Astrocyte (in vitro differentiated cells and primary cell): Measurements from ENCODE around the gene KRT73. TPM values are rescaled to one million over a fixed set of nuclear protein-coding genes. Genes with fewer than 3 reads are reported as not detected.

Experiments used
- DNase-seq: peaks from one replicate; pipeline ENCODE4 v3.0.0-alpha.2; 2010; ENCODE audit warnings: low read depth
- FAIRE-seq: peaks from 2 replicates; lab custom pipeline; 2011; peaks lifted over from hg19 to GRCh38; lab: Jason Lieb, UNC
- H2AFZ ChIP-seq: 2 replicates; pipeline ENCODE4 v1.6.0; 2012; ENCODE audit warnings: low read depth, low read length, inconsistent platforms
- H3K27ac ChIP-seq: 2 replicates; pipeline ENCODE4 v1.5.1; 2011; ENCODE audit warnings: low read depth, low read length, inconsistent platforms
- H3K27me3 ChIP-seq: 2 replicates; pipeline ENCODE4 v1.6.0; 2011; ENCODE audit warnings: low read length, inconsistent platforms; ENCODE audit not compliant: insufficient read depth
- H3K36me3 ChIP-seq: 2 replicates; pipeline ENCODE4 v1.5.1; 2011; ENCODE audit warnings: low read length, inconsistent platforms; ENCODE audit not compliant: insufficient read depth
- H3K4me1 ChIP-seq: 2 replicates; pipeline ENCODE4 v1.5.1; 2011; ENCODE audit warnings: low read length, inconsistent platforms; ENCODE audit not compliant: insufficient read depth
- H3K4me2 ChIP-seq: 2 replicates; pipeline ENCODE4 v1.6.0; 2012; ENCODE audit warnings: low read length, inconsistent platforms
- H3K4me3 ChIP-seq: 2 replicates; pipeline ENCODE4 v1.5.1; 2011; ENCODE audit warnings: low read depth, mild to moderate bottlenecking, low read length, inconsistent platforms; ENCODE audit not compliant: insufficient read depth
- H3K79me2 ChIP-seq: 2 replicates; pipeline ENCODE4 v1.6.0; 2012; ENCODE audit warnings: mild to moderate bottlenecking, low read length, inconsistent platforms; ENCODE audit not compliant: insufficient read depth
- H3K9ac ChIP-seq: 2 replicates; pipeline ENCODE4 v1.6.0; 2012; ENCODE audit warnings: mild to moderate bottlenecking, low read length, inconsistent platforms
- H3K9me3 ChIP-seq: 2 replicates; pipeline ENCODE4 v1.5.1; 2012; ENCODE audit warnings: low read depth, mild to moderate bottlenecking, low read length, inconsistent platforms; ENCODE audit not compliant: insufficient read depth
- H4K20me1 ChIP-seq: 2 replicates; pipeline ENCODE4 v1.6.0; 2012; ENCODE audit warnings: low read length, inconsistent platforms; ENCODE audit not compliant: insufficient read depth
- H3K27ac Mint-ChIP-seq: one replicate; pipeline ENCODE4 v1.8.0; 2021; ENCODE audit warnings: mild to moderate bottlenecking, mixed read lengths; ENCODE audit not compliant: unreplicated experiment
- H3K27me3 Mint-ChIP-seq: one replicate; pipeline ENCODE4 v1.8.0; 2021; ENCODE audit warnings: low read depth, mixed read lengths; ENCODE audit not compliant: unreplicated experiment
- H3K36me3 Mint-ChIP-seq: one replicate; pipeline ENCODE4 v1.8.0; 2021; ENCODE audit warnings: low read depth, mixed read lengths; ENCODE audit not compliant: unreplicated experiment
- H3K4me1 Mint-ChIP-seq: one replicate; pipeline ENCODE4 v1.8.0; 2021; ENCODE audit warnings: low read depth, mixed read lengths; ENCODE audit not compliant: unreplicated experiment
- H3K4me3 Mint-ChIP-seq: one replicate; pipeline ENCODE4 v1.8.0; 2021; ENCODE audit warnings: mild to moderate bottlenecking, moderate library complexity, mixed read lengths; ENCODE audit not compliant: unreplicated experiment
- H3K9me3 Mint-ChIP-seq: one replicate; pipeline ENCODE4 v1.8.0; 2021; ENCODE audit warnings: mild to moderate bottlenecking, mixed read lengths; ENCODE audit not compliant: unreplicated experiment
- CTCF ChIP-seq: IDR thresholded peaks from 2 replicates; pipeline ENCODE4 v1.5.1; 2011; ENCODE audit warnings: low read depth, mild to moderate bottlenecking, inconsistent platforms, low read length, moderate library complexity; ENCODE audit not compliant: insufficient read depth
- EZH2 ChIP-seq: IDR thresholded peaks from 2 replicates; pipeline ENCODE4 v1.6.1; 2012; ENCODE audit warnings: mild to moderate bottlenecking, low read length, inconsistent platforms; ENCODE audit not compliant: insufficient read depth
- total RNA-seq: library from RNA; stranded (reverse); gene quantifications from 2 replicates; pipeline ENCODE4 v1.2.1, GENCODE V29; 2021

Gene KRT73
- total RNA-seq, 1 donor from 2014 or later, result not detected

GRCh38 chr12:52615208-52615868, 3.0 kb downstream of the KRT73 start:
- H3K9me3 ChIP-seq, result no peaks in the 10 kb centered on the region
- no peak overlapping the region for H3K4me3 Mint-ChIP-seq
- H2AFZ ChIP-seq, result no peak overlapping the region
- H3K27me3 Mint-ChIP-seq, result peaks cover 76% of the 10 kb centered on the region
- peaks cover 8% of the 10 kb centered on the region for H3K27me3 ChIP-seq
- no peak overlapping the region for H3K27ac Mint-ChIP-seq
- FAIRE-seq (no peak), DNase-seq (peak; percentile 6)
- no peaks in the 10 kb centered on the region for H3K79me2 ChIP-seq
- no peak overlapping the region for H3K4me3 ChIP-seq
- H3K4me1 ChIP-seq, result no peaks in the 10 kb centered on the region
- H3K9me3 Mint-ChIP-seq, result no peaks in the 10 kb centered on the region
- peaks cover 2% of the 10 kb centered on the region for H3K36me3 Mint-ChIP-seq
- no peak for TF ChIP-seq EZH2
- no peak for TF ChIP-seq CTCF
- H3K9ac ChIP-seq, result no peak overlapping the region
- no peak overlapping the region for H3K4me2 ChIP-seq
- H3K27ac ChIP-seq, result no peak overlapping the region
- peaks cover 6% of the 10 kb centered on the region for H3K4me1 Mint-ChIP-seq
- H3K36me3 ChIP-seq, result no peaks in the 10 kb centered on the region
- H4K20me1 ChIP-seq, result no peaks in the 10 kb centered on the region

GRCh38 chr12:52614381-52615207, 3.8 kb downstream of the KRT73 start:
- Histone ChIP-seq H3K79me2 (no peaks in the 10 kb centered on the region), H3K36me3 (no peaks in the 10 kb centered on the region), H3K9ac (no peak overlapping the region), H3K9me3 (no peaks in the 10 kb centered on the region), H3K27ac (no peak overlapping the region), H4K20me1 (no peaks in the 10 kb centered on the region), H3K27me3 (peaks cover 8% of the 10 kb centered on the region), H3K4me3 (no peak overlapping the region), H3K4me2 (no peak overlapping the region), H2AFZ (no peak overlapping the region), H3K4me1 (no peaks in the 10 kb centered on the region)
- no peak for DNase-seq
- H3K27ac Mint-ChIP-seq, result no peak overlapping the region
- no peak for TF ChIP-seq EZH2
- FAIRE-seq, result no peak
- no peak overlapping the region for H3K4me3 Mint-ChIP-seq
- H3K9me3 Mint-ChIP-seq, result no peaks in the 10 kb centered on the region
- H3K36me3 Mint-ChIP-seq, result peaks cover 2% of the 10 kb centered on the region
- peaks cover 6% of the 10 kb centered on the region for H3K4me1 Mint-ChIP-seq
- peaks cover 79% of the 10 kb centered on the region for H3K27me3 Mint-ChIP-seq

GRCh38 chr12:52613384-52614030, 4.9 kb downstream of the KRT73 start:
- peaks cover 2% of the 10 kb centered on the region for H3K36me3 Mint-ChIP-seq
- H3K27ac ChIP-seq, result no peak overlapping the region
- no peaks in the 10 kb centered on the region for H4K20me1 ChIP-seq
- H3K9me3 Mint-ChIP-seq, result no peaks in the 10 kb centered on the region
- peaks cover 6% of the 10 kb centered on the region for H3K4me1 Mint-ChIP-seq
- H3K9ac ChIP-seq, result no peak overlapping the region
- no peak overlapping the region for H3K27ac Mint-ChIP-seq
- no peak overlapping the region for H3K4me3 Mint-ChIP-seq
- no peak overlapping the region for H2AFZ ChIP-seq
- H3K27me3 ChIP-seq, result peaks cover 13% of the 10 kb centered on the region
- H3K9me3 ChIP-seq, result no peaks in the 10 kb centered on the region
- FAIRE-seq (no peak), DNase-seq (no peak)
- peaks cover 81% of the 10 kb centered on the region for H3K27me3 Mint-ChIP-seq
- no peaks in the 10 kb centered on the region for H3K4me1 ChIP-seq
- no peaks in the 10 kb centered on the region for H3K36me3 ChIP-seq
- no peak overlapping the region for H3K4me2 ChIP-seq
- H3K79me2 ChIP-seq, result no peaks in the 10 kb centered on the region
- TF ChIP-seq EZH2, result no peak
- no peak for TF ChIP-seq CTCF
- H3K4me3 ChIP-seq, result no peak overlapping the region
